GM21528 (cell line): ENCODE measurements around the gene TAS2R10.
"Not testable (repeated sequence)": the region's sequence is repeated elsewhere in the genome, so short reads cannot be mapped to it uniquely, and the experiment has no call there.

ENCODE experiments used
- ATAC-seq: cut with Tn5 transposase; IDR thresholded peaks from one replicate; pipeline ENCODE4 v1.9.1; 2021; ENCODE audit warnings: mild to moderate bottlenecking, moderate library complexity; ENCODE audit not compliant: unreplicated experiment, low FRiP score

Gene TAS2R10

DNA sequence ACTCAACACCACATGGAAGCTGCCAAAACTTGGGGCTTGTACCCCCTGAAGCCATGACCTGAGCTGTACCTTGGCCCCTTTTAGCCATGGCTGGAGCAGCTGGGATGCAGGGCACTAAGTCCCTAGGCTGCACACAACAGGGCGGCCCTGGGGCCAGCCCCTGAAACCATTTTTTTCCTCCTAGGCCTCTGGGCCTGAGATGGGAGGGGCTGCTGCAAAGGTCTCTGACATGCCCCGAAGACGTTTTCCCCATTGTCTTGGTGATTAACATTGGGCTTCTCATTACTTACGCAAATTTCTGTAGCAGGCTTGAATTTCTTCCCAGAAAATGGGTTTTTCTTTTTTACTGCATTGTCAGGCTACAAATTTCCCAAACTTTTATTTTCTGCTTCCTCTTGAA lies 34.4 kb downstream of the TAS2R10 start:
- ATAC-seq, result not testable (repeated sequence)

DNA sequence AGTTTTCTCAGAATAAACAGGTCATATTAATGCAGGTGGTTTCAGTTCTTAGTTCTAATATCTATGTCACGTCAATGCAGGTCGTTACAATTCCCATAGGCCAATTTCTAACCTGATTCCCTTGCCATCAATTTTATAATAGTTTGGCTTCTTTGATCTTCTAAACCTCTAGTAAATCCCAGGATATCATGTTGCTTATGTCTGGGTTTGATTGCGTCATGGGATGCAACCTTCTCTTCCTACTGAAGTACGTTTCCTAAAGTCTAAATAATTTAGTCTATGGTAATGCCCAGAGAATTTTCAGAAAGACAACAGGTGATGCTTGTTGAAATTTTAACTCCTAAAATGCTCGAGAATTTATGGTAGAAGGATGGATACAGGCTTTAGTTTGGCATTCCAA lies 42.9 kb downstream of the TAS2R10 start:
- no peak for ATAC-seq

DNA sequence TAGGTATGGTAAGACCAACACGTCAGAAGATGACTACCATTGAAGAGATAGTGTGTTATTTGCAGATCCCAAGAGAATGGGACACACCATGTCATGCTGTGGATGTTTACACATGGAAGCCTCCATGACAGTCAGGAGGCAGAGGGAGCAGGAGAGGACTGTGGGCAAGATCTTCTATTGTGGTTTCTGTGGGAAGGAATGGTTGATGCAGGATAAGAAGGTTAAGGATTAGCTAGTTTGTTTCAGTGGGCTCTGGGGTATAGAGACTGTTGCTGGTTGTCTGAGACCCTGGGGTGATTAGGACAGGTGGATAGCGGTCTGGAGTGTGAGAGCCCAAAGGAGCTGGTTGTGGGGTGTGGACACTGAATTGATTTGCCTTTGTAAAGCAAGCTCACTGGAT lies 47.1 kb downstream of the TAS2R10 start:
- no peak for ATAC-seq
